K562 (cell line): Measurements from ENCODE around the gene TACR2. TPM values are rescaled to one million over a fixed set of nuclear protein-coding genes. Genes with fewer than 3 reads are reported as not detected.
A peak's percentile ranks its signal among the peaks of the same experiment; 100 is the strongest.

Source experiments
- AFF1 ChIP-seq, 2 experiments: fragments of 450-650 bp; IDR thresholded peaks; 2 replicates each; pipeline ENCODE4 v1.6.1; 2018; ENCODE audit warnings: mild to moderate bottlenecking in 2 of 2, low read depth in 1 of 2; ENCODE audit not compliant: partially characterized antibody in 2 of 2
- ATF7 ChIP-seq: fragments of 450-650 bp; IDR thresholded peaks from 2 replicates; pipeline ENCODE4 v1.7.1; 2014; ENCODE audit warnings: mild to moderate bottlenecking, moderate library complexity
- C11orf30 ChIP-seq: fragments of 450-650 bp; IDR thresholded peaks from 2 replicates; pipeline ENCODE4 v1.6.1; 2016; ENCODE audit warnings: low read depth, mild to moderate bottlenecking
- HIVEP1 ChIP-seq: fragments of 250-450 bp; sonication (Bioruptor Pico); IDR thresholded peaks from 2 replicates; pipeline ENCODE4 v1.4.0; 2020; ENCODE audit warnings: mild to moderate bottlenecking
- HNRNPUL1 ChIP-seq: fragments of 200-400 bp; formaldehyde crosslinking; IDR thresholded peaks from 2 replicates; pipeline ENCODE4 v1.6.1; 2017; ENCODE audit warnings: low read length
- KLF13 ChIP-seq: fragments of 450-650 bp; IDR thresholded peaks from 2 replicates; pipeline ENCODE4 v1.6.1; 2016; ENCODE audit warnings: missing genetic modification characterization, low read depth, mild to moderate bottlenecking, missing compliant biosample characterization, moderate library complexity, borderline replicate concordance
- MECOM ChIP-seq: fragments of 250-450 bp; sonication (Bioruptor Pico); IDR thresholded peaks from 2 replicates; pipeline ENCODE4 v1.8.0; 2022; ENCODE audit warnings: inconsistent platforms
- NR2F6 ChIP-seq: fragments of 450-650 bp; formaldehyde crosslinking; IDR thresholded peaks from 2 replicates; pipeline ENCODE4 v1.4.0; 2020; ENCODE audit warnings: mild to moderate bottlenecking
- PTTG1 ChIP-seq: fragments of 450-650 bp; IDR thresholded peaks from 2 replicates; pipeline ENCODE4 v1.6.1; 2016; ENCODE audit warnings: low read depth, mild to moderate bottlenecking, missing genetic modification characterization, missing compliant biosample characterization
- SMARCA5 ChIP-seq: fragments of 450-650 bp; IDR thresholded peaks from 2 replicates; pipeline ENCODE4 v1.6.1; 2016
- XRCC3 ChIP-seq: fragments of 450-650 bp; IDR thresholded peaks from 2 replicates; pipeline ENCODE4 v1.6.1; 2017; ENCODE audit warnings: mild to moderate bottlenecking, moderate library complexity
- ZNF121 ChIP-seq: sonication (generic); formaldehyde crosslinking; conservative IDR thresholded peaks from 2 replicates; pipeline ENCODE4 v1.8.0; 2022; ENCODE audit warnings: missing genetic modification reagents
- ZNF124 ChIP-seq: sonication (generic); formaldehyde crosslinking; IDR thresholded peaks from 2 replicates; pipeline ENCODE4 v1.8.1; 2022; ENCODE audit warnings: missing genetic modification reagents
- polyA plus RNA-seq, 8 experiments: library from polyadenylated mRNA; depleted of rRNA in 4 of 8; stranded (reverse) in 5 of 8; unstranded in 3 of 8; fragments of >200 nt; fragmentation: Nextera tagmentation in 2 of 8; fragmentation: Illumina TruSeq in 1 of 8; extraction: Ambion mirVana in 2 of 8; extraction: Trizol in 1 of 8; gene quantifications; 2 replicates each; pipeline versions ENCODE4 v1.2.1 to v1.2.3, GENCODE V29; 2011 to 2014; ENCODE audit warnings: inconsistent platforms in 1 of 8, missing spikeins in 1 of 8
- total RNA-seq, 7 experiments: library from RNA; depleted of rRNA in 6 of 7; stranded (reverse); fragments of >200 nt in 6 of 7; fragmentation: Illumina TruSeq in 2 of 7; extraction: Trizol in 2 of 7; gene quantifications; 2 replicates each; pipeline versions ENCODE4 v1.2.1 to v1.2.3, GENCODE V29; 2011 to 2021; ENCODE audit warnings: low replicate concordance in 1 of 7
- TF ChIP-seq, protein P1 (sequence below): sonication (generic); formaldehyde crosslinking; IDR thresholded peaks from 2 replicates; pipeline ENCODE4 v1.4.0; 2020; ENCODE audit warnings: mild to moderate bottlenecking, missing genetic modification reagents
- TF ChIP-seq, protein P2 (sequence below): fragments of 200-800 bp; sonication (Bioruptor generic); IDR thresholded peaks from 2 replicates; pipeline ENCODE4 v1.6.1; 2017; ENCODE audit warnings: missing genetic modification characterization, missing compliant biosample characterization
- TF ChIP-seq, protein P3 (sequence below): fragments of 250-450 bp; sonication (Bioruptor Pico); IDR thresholded peaks from 2 replicates; pipeline ENCODE4 v1.9.0; 2021; ENCODE audit warnings: mild to moderate bottlenecking, inconsistent platforms
- TF ChIP-seq, protein P4 (sequence below): fragments of 450-650 bp; formaldehyde crosslinking; IDR thresholded peaks from 2 replicates; pipeline ENCODE4 v1.4.0; 2020; ENCODE audit warnings: mild to moderate bottlenecking, moderate library complexity

TACR2 gene
- total and polyA plus RNA-seq, 9 of the 15 experiments (the other 6 are each of a cell fraction or from before 2014, with no cell fraction given): not detected

DNA sequence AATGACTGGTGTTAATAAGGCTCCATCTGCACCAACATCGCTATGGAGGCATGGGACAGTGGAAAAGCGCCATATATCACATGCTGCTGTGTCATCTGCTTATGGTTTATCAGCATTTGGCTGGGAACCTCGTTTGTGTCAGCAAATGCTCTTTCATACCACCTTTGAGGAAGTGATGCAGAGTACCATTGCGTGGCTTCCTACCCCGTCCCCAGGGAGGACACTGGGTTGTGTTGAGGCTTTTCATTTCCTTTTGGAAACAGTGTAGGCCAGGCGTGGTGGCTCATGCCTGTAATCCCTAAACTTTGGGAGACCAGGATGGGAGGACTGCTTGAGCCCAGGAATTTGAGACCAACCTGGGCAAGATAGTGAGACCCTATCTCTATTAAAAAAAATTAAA lies 6.8 kb downstream of the TACR2 start (continued):
- TF ChIP-seq, protein P1, sequence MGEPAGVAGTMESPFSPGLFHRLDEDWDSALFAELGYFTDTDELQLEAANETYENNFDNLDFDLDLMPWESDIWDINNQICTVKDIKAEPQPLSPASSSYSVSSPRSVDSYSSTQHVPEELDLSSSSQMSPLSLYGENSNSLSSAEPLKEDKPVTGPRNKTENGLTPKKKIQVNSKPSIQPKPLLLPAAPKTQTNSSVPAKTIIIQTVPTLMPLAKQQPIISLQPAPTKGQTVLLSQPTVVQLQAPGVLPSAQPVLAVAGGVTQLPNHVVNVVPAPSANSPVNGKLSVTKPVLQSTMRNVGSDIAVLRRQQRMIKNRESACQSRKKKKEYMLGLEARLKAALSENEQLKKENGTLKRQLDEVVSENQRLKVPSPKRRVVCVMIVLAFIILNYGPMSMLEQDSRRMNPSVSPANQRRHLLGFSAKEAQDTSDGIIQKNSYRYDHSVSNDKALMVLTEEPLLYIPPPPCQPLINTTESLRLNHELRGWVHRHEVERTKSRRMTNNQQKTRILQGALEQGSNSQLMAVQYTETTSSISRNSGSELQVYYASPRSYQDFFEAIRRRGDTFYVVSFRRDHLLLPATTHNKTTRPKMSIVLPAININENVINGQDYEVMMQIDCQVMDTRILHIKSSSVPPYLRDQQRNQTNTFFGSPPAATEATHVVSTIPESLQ: no peak
- TF ChIP-seq, protein P2, sequence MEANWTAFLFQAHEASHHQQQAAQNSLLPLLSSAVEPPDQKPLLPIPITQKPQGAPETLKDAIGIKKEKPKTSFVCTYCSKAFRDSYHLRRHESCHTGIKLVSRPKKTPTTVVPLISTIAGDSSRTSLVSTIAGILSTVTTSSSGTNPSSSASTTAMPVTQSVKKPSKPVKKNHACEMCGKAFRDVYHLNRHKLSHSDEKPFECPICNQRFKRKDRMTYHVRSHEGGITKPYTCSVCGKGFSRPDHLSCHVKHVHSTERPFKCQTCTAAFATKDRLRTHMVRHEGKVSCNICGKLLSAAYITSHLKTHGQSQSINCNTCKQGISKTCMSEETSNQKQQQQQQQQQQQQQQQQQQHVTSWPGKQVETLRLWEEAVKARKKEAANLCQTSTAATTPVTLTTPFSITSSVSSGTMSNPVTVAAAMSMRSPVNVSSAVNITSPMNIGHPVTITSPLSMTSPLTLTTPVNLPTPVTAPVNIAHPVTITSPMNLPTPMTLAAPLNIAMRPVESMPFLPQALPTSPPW (CRISPR knock-in tag): 0 out of 2 replicates have a peak, but pooled peaks have one; percentile 23
- TF ChIP-seq ZNF124: no peak
- TF ChIP-seq NR2F6: no peak
- no peak for TF ChIP-seq AFF1 (IDR thresholded peaks at IDR 0.05; ENCODE audit: low read depth in 1 of 2, partially characterized antibody in 2 of 2)
- TF ChIP-seq HNRNPUL1: no peak
- TF ChIP-seq XRCC3: no peak
- 0 out of 2 replicates have a peak, but pooled peaks have one; percentile 40 for TF ChIP-seq MECOM (CRISPR knock-in tag)
- TF ChIP-seq, protein P3, sequence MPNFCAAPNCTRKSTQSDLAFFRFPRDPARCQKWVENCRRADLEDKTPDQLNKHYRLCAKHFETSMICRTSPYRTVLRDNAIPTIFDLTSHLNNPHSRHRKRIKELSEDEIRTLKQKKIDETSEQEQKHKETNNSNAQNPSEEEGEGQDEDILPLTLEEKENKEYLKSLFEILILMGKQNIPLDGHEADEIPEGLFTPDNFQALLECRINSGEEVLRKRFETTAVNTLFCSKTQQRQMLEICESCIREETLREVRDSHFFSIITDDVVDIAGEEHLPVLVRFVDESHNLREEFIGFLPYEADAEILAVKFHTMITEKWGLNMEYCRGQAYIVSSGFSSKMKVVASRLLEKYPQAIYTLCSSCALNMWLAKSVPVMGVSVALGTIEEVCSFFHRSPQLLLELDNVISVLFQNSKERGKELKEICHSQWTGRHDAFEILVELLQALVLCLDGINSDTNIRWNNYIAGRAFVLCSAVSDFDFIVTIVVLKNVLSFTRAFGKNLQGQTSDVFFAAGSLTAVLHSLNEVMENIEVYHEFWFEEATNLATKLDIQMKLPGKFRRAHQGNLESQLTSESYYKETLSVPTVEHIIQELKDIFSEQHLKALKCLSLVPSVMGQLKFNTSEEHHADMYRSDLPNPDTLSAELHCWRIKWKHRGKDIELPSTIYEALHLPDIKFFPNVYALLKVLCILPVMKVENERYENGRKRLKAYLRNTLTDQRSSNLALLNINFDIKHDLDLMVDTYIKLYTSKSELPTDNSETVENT (CRISPR knock-in tag): no peak
- TF ChIP-seq SMARCA5: 0 out of 2 replicates have a peak, but pooled peaks have one; percentile 24
- peak; percentile 61 for TF ChIP-seq C11orf30
- no peak for TF ChIP-seq PTTG1 (tag)
- TF ChIP-seq, protein P4, sequence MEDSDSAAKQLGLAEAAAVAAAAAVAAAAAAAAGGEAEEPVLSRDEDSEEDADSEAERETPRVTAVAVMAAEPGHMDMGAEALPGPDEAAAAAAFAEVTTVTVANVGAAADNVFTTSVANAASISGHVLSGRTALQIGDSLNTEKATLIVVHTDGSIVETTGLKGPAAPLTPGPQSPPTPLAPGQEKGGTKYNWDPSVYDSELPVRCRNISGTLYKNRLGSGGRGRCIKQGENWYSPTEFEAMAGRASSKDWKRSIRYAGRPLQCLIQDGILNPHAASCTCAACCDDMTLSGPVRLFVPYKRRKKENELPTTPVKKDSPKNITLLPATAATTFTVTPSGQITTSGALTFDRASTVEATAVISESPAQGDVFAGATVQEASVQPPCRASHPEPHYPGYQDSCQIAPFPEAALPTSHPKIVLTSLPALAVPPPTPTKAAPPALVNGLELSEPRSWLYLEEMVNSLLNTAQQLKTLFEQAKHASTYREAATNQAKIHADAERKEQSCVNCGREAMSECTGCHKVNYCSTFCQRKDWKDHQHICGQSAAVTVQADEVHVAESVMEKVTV: no peak
- peak; percentile 70 for TF ChIP-seq ZNF121 (CRISPR knock-in tag)
- no peak for TF ChIP-seq HIVEP1
- no peak for TF ChIP-seq ATF7
- TF ChIP-seq KLF13 (tag): no peak
